LHCN-M2 (cell line): ENCODE data around the gene PUM2. TPM values are rescaled to one million over a fixed set of nuclear protein-coding genes. Genes with fewer than 3 reads are reported as not detected.
"Not testable (repeated sequence)": the region's sequence is repeated elsewhere in the genome, so short reads cannot be mapped to it uniquely, and the experiment has no call there.

ENCODE experiments used
- DNase-seq: peaks from one replicate; pipeline ENCODE4 v3.0.0-alpha.2; 2012; ENCODE audit warnings: low read depth
- polyA plus RNA-seq: library from polyadenylated mRNA; unstranded; fragments of >200 nt; gene quantifications from one replicate; pipeline ENCODE4 v1.2.1, GENCODE V29; 2012; ENCODE audit warnings: missing spikeins
- total RNA-seq: library from RNA; depleted of rRNA; stranded (reverse); fragments of >200 nt; gene quantifications from 2 replicates; pipeline ENCODE4 v1.2.3, GENCODE V29; 2014; rRNA removed

Gene PUM2
- 21.2 and 27.4 TPM in 2 replicates for total RNA-seq
- polyA plus RNA-seq: 14.0 TPM

GRCh38 chr2:20350753-20351554, at the start of gene PUM2:
PUM2 (minus strand) TSS chr2:20350844; CDS start chr2:20327360, 23,484 bp downstream.
- peak; percentile 96 for DNase-seq

GRCh38 chr2:20400306-20400705, 49.7 kb upstream of the PUM2 start:
- no peak for DNase-seq

- peak; percentile 40 for DNase-seq
Measured at GRCh38 chr2:20398956-20399567, 48.4 kb upstream of the PUM2 start.

- DNase-seq: no peak
Measured at GRCh38 chr2:20397811-20398447, 47.3 kb upstream of the PUM2 start.

GRCh38 chr2:20396356-20397000, 45.8 kb upstream of the PUM2 start:
- DNase-seq: no peak

GRCh38 chr2:20393986-20394385, 43.3 kb upstream of the PUM2 start:
- no peak for DNase-seq

GRCh38 chr2:20391951-20392699, 41.5 kb upstream of the PUM2 start:
- DNase-seq: no peak

- DNase-seq: no peak
Measured at GRCh38 chr2:20390524-20391123, 40.0 kb upstream of the PUM2 start.

GRCh38 chr2:20384953-20385352, 34.3 kb upstream of the PUM2 start:
- no peak for DNase-seq

- peak; percentile 92 for DNase-seq
Measured at GRCh38 chr2:20382965-20383810, 32.5 kb upstream of the PUM2 start.

GRCh38 chr2:20381457-20381856, 30.8 kb upstream of the PUM2 start:
- peak; percentile 63 for DNase-seq

- DNase-seq: peak; percentile 96
Measured at GRCh38 chr2:20378891-20379519, 28.4 kb upstream of the PUM2 start.

GRCh38 chr2:20378341-20378740, 27.7 kb upstream of the PUM2 start:
- DNase-seq: no peak

GRCh38 chr2:20377741-20378140, 27.1 kb upstream of the PUM2 start:
- no peak for DNase-seq

GRCh38 chr2:20374982-20375381, 24.3 kb upstream of the PUM2 start:
- not testable (repeated sequence) for DNase-seq

- DNase-seq: no peak
Measured at GRCh38 chr2:20372896-20373640, 22.4 kb upstream of the PUM2 start.

GRCh38 chr2:20371323-20372025, 20.8 kb upstream of the PUM2 start:
- DNase-seq: no peak

- peak; percentile 21 for DNase-seq
Measured at GRCh38 chr2:20370191-20370590, 19.5 kb upstream of the PUM2 start.
